Ectodermal cell (in vitro differentiated cells): ENCODE results near the gene TEX52.

Experiments used
- H3K27ac ChIP-seq: 2 replicates; pipeline ENCODE4 v1.7.0; 2013; ENCODE audit warnings: mild to moderate bottlenecking, low read depth, low read length; ENCODE audit not compliant: insufficient read depth, poor library complexity, severe bottlenecking
- H3K27me3 ChIP-seq: 2 replicates; pipeline ENCODE4 v1.7.0; 2013; ENCODE audit warnings: mild to moderate bottlenecking, low read length; ENCODE audit not compliant: insufficient read depth, control insufficient read depth, poor library complexity, severe bottlenecking
- H3K36me3 ChIP-seq: one replicate; pipeline ENCODE4 v1.7.0; 2013; ENCODE audit warnings: low read length; ENCODE audit not compliant: control insufficient read depth, insufficient read depth
- H3K4me1 ChIP-seq: one replicate; pipeline ENCODE4 v1.7.0; 2013; ENCODE audit warnings: low read length; ENCODE audit not compliant: control insufficient read depth, insufficient read depth
- H3K4me3 ChIP-seq: 2 replicates; pipeline ENCODE4 v1.7.0; 2013; ENCODE audit warnings: low read depth, low read length, control low read depth; ENCODE audit not compliant: insufficient read depth
- H3K9me3 ChIP-seq: 2 replicates; pipeline ENCODE4 v1.7.0; 2013; ENCODE audit warnings: mild to moderate bottlenecking, low read length, moderate library complexity; ENCODE audit not compliant: control insufficient read depth
- WGBS, 2 experiments: methylation state at CpG; one replicate each; pipeline ENCODE4 v1.1.7; 2013; ENCODE audit warnings: missing lambda C conversion rate in 2 of 2; 5-methylcytosine and 5-hydroxymethylcytosine counted together

TEX52 gene

DNA sequence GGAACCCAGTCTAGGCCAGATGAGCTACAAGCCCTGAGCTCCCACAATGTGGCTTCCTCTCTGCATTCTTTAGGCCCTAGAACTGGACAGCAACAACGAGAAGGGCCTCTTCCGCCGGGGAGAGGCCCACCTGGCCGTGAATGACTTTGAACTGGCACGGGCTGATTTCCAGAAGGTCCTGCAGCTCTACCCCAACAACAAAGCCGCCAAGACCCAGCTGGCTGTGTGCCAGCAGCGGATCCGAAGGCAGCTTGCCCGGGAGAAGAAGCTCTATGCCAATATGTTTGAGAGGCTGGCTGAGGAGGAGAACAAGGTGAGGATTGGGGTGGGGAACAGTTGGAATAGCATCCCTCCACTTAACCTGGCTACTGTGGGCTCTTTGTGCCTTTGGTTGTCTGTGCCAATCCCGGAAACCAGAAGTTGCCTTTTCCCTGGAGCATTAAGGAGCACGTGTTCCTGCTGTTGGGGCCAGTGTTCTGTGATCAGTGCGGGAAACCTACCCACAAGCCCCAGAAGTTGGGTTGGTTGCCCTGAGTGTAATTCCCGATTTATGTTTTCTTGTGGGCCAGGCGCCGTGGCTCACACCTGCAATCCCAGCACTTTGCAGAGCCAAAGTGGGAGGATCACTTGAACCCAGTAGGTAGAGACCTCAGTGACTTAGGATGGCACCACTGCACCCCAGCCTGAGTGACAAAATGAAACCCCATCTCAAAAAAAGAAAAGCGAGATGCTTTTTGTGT lies 55.6 kb downstream of the TEX52 start:
- Histone ChIP-seq H3K4me1 (no peaks in the 10 kb centered on the region), H3K9me3 (no peaks in the 10 kb centered on the region), H3K36me3 (peaks cover 36% of the 10 kb centered on the region), H3K27ac (no peak overlapping the region), H3K27me3 (no peaks in the 10 kb centered on the region), H3K4me3 (no peak overlapping the region)
- 94 to 95% methylated on average over 15 of the region's 16 CpGs for WGBS, 2 experiments

GRCh38 chr12:2800046-2800570 lies 56.7 kb downstream of the TEX52 start:
- Histone ChIP-seq H3K27ac (no peak overlapping the region), H3K36me3 (peaks cover 36% of the 10 kb centered on the region)
- 96 to 98% methylated on average over 3 of the region's 3 CpGs for WGBS, 2 experiments

More at GRCh38 chr12:2800046-2800570, 56.7 kb downstream of the TEX52 start:
- no peaks in the 10 kb centered on the region for H3K4me1 ChIP-seq
- no peaks in the 10 kb centered on the region for H3K9me3 ChIP-seq
- H3K27me3 ChIP-seq: no peaks in the 10 kb centered on the region
- no peak overlapping the region for H3K4me3 ChIP-seq
